Activated CD8-positive, alpha-beta memory T cell treated with anti-CD3 and anti-CD28 coated beads for 4 hours (primary cell): ENCODE data around the gene GATD1.

Source experiments
- DNase-seq, 2 donors: peaks; one replicate each; pipeline ENCODE4 v3.0.0-alpha.2; 2020; ENCODE audit warnings: low read depth in 2 of 2

Gene GATD1, protein sequence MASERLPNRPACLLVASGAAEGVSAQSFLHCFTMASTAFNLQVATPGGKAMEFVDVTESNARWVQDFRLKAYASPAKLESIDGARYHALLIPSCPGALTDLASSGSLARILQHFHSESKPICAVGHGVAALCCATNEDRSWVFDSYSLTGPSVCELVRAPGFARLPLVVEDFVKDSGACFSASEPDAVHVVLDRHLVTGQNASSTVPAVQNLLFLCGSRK

GRCh38 chr11:777288-778255, at the start of gene GATD1:
TSS of gene GATD1 (minus strand) at chr11:777487. CDS start at chr11:777462, 25 bp downstream.
- peak; percentile 83 to 88 for DNase-seq

- DNase-seq = no peak
These were observed 49.5 kb upstream of the GATD1 start for GRCh38 chr11:826836-827145.

DNA sequence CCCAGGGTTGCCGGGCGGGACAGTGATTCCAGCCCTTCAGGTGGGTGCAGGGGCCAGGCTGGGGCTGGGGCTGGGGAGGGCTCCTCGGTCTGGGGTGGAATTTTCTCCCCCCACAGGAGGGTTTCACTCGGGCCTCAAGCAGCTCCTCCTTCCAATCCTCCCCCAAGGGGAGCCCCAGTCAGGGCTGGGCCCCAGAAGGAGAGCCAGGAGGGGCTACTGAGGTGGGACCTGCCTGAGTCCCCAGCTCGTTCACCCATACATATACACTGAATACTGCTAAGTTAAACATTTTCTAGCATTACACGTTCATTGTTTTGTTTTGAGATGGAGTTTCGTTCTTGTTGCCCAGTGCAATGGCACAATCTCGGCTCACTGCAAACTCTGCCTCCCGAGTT, 48.9 kb upstream of the GATD1 start:
- no peak for DNase-seq

GRCh38 chr11:825366-826226, 48.3 kb upstream of the GATD1 start:
- DNase-seq = no peak

DNA sequence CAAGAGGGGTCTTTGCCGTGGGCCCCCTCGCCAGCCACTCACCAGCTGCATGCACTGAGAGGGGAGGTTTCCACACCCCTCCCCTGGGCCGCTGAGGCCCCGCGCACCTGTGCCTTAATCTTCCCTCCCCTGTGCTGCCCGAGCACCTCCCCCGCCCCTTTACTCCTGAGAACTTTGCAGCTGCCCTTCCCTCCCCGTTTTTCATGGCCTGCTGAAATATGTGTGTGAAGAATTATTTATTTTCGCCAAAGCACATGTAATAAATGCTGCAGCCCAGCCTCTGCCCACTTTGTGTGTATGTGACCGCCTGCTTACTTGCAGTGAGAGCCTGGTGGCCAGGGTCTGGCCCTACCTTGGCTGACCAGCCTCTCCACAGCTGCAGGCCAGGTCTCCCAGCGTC, 47.7 kb upstream of the GATD1 start:
- no peak for DNase-seq

DNA sequence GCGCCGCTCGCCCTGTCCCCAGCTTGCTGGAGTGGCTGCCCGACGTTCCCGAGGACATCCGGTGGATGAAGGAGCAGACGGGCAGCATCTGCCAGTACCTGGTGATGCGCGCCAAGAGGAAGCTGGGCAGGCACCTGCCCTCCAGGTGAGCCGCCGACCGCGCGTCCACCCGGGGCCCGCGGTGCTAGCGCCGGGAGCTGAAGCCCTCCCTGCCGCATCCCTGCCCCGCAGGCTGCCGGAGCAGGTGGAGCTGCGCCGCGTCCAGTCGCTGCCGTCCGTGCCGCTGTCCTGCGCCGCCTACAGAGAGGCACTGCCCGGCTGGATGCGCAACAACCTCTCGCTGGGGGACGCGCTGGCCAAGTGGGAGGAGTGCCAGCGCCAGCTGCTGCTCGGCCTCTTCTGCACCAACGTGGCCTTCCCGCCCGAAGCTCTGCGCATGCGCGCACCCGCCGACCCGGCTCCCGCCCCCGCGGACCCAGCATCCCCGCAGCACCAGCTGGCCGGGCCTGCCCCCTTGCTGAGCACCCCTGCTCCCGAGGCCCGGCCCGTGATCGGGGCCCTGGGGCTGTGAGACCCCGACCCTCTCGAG, 47.1 kb upstream of the GATD1 start:
- DNase-seq = no peak

DNA sequence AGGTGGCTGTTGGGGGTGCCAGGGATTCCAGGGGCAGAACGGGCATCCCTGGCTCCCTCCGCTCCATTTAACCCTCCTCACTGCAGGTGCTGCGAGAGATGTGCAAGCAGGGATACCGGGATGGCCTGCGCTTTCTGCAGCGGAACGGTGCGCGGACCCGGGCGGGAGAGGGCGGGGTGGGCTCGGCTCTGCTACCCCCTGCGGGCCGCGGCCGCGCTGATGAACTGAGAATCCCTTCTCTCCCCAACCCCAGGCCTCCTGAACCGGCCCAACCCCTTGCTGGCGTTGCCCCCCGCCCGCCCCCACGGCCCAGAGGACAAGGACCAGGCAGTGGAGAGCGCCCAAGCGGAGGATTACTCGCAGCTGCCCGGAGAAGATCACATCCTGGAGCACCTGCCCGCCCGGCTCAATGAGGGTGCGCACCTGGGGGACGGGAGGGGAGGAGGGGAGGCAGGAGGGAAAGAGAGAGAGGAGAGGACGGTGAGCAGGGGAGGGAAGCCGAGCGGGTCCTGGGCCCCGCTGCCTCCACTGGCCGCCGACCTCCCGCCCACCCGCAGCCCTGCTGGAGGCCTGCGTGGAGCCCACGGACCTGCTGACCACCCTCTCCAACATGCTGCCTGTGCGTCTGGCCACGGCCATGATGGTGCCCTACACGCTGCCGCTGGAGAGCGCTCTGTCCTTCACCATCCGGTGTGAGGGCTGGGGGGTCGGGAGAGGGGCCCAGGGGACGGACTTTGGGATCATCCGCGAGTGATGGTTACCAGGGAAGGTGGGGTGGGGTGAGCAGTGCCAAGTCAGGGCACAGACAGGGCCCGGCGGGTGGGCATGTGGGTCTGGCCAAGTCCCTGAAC, 46.4 kb upstream of the GATD1 start:
- no peak for DNase-seq

- DNase-seq = no peak
These were observed 44.5 kb upstream of the GATD1 start for GRCh38 chr11:821512-822371.

- no peak for DNase-seq
These were observed 43.6 kb upstream of the GATD1 start for GRCh38 chr11:820655-821511.

GRCh38 chr11:819943-820649, 42.8 kb upstream of the GATD1 start:
- peak; percentile 85 to 88 for DNase-seq

GRCh38 chr11:819129-819931, 42.0 kb upstream of the GATD1 start:
- peak; percentile 81 to 84 for DNase-seq

DNA sequence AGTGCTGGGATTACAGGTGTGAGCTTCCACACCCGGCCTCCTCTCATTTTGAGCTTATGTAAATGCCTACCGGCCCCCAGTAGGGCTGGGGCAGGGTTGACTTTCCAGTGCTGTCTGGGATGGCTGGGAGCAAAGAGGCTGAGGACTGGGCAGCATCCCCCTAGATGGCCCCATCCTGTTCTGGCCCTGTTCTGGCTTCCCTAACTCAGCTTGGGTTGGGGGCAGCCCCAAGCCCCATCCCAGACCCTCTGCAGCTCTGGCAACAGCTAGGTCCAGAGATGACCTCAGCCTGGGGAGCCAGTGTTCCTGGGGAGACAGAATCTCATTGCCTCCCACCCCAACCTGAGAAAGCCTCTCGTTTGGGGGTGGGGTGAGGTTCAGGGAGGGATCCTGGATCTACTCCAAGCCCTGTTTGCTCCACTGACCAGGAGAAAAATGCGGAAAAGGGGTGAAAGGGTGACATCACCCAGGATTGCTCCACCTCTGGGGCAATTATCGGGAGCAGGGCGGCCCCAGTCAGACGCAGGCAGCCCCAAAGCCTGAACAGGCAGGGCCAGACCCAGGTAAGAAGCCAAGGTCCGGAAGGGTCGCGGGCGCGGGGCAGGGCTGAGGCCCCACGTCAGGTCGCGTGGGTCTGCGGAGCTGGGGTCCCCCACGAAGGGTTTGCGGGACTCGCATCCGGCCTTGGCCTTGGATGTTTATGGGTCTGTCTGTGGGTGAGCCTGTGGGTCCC, 41.3 kb upstream of the GATD1 start, which contains the start of gene PNPLA2:
Gene PNPLA2 (plus strand): TSS at position 519 of the 733 bp plus-strand sequence. CDS start 805 bp downstream, outside the sequence.
- no peak for DNase-seq

DNA sequence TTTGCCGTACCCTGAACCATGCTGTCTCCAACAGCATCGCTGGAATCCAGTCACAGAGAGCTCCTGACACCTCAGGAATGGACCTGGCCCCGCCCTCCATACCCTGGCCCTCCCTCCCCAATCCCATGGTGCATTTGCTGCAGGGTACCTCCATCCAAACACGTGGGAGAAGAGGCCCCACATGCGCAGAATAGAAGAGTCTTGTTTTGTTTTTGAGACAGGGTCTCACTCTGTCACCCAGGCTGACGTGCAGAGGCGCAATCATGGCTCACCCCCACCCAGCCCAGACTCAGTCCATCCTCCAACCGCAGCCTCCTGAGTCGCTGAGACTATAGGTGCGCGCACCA, 39.1 kb upstream of the GATD1 start:
- DNase-seq = no peak

DNA sequence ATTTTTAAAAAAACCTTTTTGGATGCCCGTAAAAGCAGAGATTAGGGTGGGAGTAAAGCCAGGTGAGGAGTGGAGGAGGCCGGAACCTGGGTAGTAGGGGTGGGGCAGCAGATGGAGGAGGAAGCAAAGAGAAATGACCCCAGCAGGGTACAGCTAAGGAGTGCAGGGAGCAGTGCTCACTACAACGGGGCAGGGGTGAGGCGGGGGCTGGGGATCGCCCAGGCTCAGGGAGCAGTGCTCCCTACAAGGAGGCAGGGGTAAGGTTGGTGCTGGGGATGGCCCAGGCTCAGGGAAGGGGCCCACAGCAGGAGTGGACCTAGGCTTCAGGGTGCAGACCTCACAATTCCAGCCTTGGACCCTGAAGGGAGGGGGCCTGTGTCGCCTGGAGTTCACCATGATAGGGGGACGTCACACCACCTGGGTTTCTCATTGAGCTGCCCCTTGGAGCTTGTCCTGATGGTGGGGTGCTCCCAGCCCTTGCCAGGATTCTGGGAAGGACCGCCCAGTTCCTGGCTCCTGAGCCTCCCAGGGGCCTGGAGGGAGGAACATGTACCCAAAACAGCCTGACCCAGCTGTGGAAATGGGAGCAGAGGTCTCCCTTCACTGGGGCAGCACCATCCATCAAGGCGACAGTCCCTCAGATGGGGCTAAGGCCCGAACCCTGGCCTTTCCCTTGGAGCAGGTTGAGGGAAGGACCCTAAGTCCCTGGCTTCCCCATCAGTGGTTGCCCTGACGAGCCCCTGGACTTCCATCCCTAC, 38.6 kb upstream of the GATD1 start:
- no peak for DNase-seq

DNA sequence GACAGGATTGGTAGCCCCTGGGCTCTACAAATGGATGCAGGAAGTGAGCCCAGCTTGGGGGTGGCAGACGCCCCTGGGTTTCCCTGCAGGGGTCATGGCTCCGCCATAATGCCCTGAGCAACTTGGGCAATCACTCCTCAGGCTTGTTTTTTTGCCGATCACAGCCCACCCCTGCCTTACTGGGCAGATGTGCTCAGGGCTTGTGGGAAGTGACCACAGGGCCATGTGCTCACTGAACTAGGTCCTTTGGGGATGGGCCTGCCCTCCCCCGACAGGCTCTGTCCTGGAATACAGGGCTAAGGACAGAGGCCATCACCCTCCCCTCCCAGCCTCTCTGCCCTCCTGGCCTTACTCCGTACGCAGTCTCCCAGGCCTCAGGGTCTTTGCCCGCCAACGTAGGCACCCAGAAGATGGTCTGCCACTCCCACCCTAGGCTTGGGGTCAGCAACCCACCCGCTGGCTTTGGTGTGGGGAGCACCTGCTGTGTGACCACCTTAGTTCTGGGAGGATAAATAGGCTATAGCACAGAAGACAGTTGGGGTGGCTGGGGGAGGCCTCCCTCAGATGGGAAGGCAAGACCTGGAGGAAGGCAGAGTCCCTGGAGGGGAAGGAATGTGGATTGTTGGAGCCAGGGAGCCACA, 36.3 kb upstream of the GATD1 start:
- DNase-seq = no peak

- DNase-seq = no peak
These were observed 35.8 kb upstream of the GATD1 start for GRCh38 chr11:813072-813455.
